Measurements from ENCODE around the gene ZMYND15. TPM values are rescaled to one million over a fixed set of nuclear protein-coding genes. Genes with fewer than 3 reads are reported as not detected.

The ZMYND15 gene
- total RNA-seq, 1 experiment from 2014 or later: 0.42 TPM

DNA sequence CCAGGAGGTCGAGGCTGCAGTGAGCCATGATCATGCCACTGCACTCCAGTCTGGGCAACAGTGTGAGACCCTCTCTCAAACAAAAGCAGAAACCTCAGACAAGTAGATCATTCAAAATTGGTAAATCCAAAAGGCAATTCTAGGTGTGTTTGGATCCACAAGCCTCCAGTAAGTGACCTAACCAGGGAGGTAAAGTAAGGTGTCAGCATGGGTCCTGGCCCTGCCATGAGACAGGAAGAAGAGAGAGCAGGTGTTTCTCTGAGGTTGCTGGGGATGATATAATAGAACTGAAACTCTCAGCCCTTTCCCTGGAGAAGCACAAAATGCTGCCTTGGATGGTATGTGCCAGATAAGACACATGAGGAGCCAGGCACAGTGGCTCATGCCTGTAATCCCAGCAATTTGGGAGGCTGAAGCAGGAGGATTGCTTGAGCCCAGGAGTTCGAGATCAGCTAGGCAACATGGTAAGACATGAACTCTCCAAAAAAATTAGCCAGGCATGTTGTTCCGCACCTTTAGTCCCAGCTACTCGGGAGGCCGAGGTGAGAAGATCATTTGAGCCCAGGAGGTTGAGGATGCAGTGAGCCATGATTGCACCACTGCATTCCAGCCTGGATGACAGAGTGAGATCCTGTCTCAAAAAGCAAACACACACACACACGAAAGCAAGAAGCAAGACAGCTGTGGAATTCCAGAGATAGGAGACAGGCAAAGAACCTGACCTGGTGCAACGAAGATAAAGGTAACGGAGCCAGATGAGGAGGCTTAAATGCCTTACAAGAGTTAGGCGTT is 38.5 kb downstream of the ZMYND15 start:
- Histone ChIP-seq H3K9me3 (ENCODE audit: control insufficient read depth, low read depth, low read length) (no peaks in the 10 kb centered on the region), H3K23me2 (ENCODE audit: insufficient read length, low read depth, low read length, poor library complexity, severe bottlenecking) (no peaks in the 10 kb centered on the region), H4K5ac (ENCODE audit: insufficient read length, low read depth, low read length) (no peak overlapping the region), H4K20me1 (ENCODE audit: control insufficient read depth, insufficient read depth, insufficient read length) (no peaks in the 10 kb centered on the region), H3K27me3 (ENCODE audit: insufficient read depth, low read length) (no peaks in the 10 kb centered on the region; the same call in 1 of the 2 replicates), H3K23ac (ENCODE audit: insufficient read length, low read depth, low read length) (no peak overlapping the region), H2BK12ac (ENCODE audit: insufficient read length, low read depth, low read length) (no peak overlapping the region), H2BK5ac (ENCODE audit: insufficient read length, low read length) (no peak overlapping the region), H2BK20ac (ENCODE audit: low read depth, low read length, poor library complexity, severe bottlenecking) (no peak overlapping the region), H3K4me2 (ENCODE audit: insufficient read depth, insufficient read length, low read length) (no peak overlapping the region), H2BK120ac (ENCODE audit: low read depth, low read length, poor library complexity, severe bottlenecking) (no peak overlapping the region), H3K79me1 (ENCODE audit: insufficient read depth, low read depth, low read length, poor library complexity, severe bottlenecking) (no peaks in the 10 kb centered on the region), H3T11ph (ENCODE audit: low read length) (no peak overlapping the region), H4K91ac (ENCODE audit: insufficient read length, low read depth, low read length) (no peak overlapping the region), H2AFZ (ENCODE audit: low read length) (no peak overlapping the region), H3K56ac (ENCODE audit: insufficient read length, low read depth, low read length) (no peak overlapping the region), H2AK5ac (ENCODE audit: insufficient read length, low read length) (no peak overlapping the region), H3K79me2 (ENCODE audit: insufficient read depth, low read length) (no peaks in the 10 kb centered on the region), H3K9ac (ENCODE audit: extremely low read depth, insufficient read length, low read length) (no peak overlapping the region), H3K4me1 (ENCODE audit: insufficient read depth, low read length) (no peaks in the 10 kb centered on the region), H3K14ac (ENCODE audit: insufficient read depth, low read length) (no peak overlapping the region; the same call in 1 of the 2 replicates), H3K4ac (ENCODE audit: low read depth, low read length) (no peak overlapping the region), H4K8ac (replicated peaks; ENCODE audit: insufficient read length, low read depth, low read length) (no peak overlapping the region), H2BK15ac (ENCODE audit: low read depth, low read length) (no peak overlapping the region), H3K27ac (ENCODE audit: insufficient read length, low read depth, low read length) (no peak overlapping the region), H3K18ac (ENCODE audit: insufficient read length, low read depth, low read length) (no peak overlapping the region)
- Mint-ChIP-seq H3K36me3 (ENCODE audit: insufficient read depth in 1 of 3, low read depth in 3 of 3) (no peaks in the 10 kb centered on the region), H3K4me1 (peaks cover 2 to 3% of the 10 kb centered on the region in 2 experiments; a peak in 1 of 4 replicates), H3K9me3 (no peaks in the 10 kb centered on the region), H3K27me3 (ENCODE audit: low read depth) (peaks cover 52% of the 10 kb centered on the region), H3K27ac (no peak overlapping the region), H3K4me3 (no peak overlapping the region)
- TF ChIP-seq, protein P1, sequence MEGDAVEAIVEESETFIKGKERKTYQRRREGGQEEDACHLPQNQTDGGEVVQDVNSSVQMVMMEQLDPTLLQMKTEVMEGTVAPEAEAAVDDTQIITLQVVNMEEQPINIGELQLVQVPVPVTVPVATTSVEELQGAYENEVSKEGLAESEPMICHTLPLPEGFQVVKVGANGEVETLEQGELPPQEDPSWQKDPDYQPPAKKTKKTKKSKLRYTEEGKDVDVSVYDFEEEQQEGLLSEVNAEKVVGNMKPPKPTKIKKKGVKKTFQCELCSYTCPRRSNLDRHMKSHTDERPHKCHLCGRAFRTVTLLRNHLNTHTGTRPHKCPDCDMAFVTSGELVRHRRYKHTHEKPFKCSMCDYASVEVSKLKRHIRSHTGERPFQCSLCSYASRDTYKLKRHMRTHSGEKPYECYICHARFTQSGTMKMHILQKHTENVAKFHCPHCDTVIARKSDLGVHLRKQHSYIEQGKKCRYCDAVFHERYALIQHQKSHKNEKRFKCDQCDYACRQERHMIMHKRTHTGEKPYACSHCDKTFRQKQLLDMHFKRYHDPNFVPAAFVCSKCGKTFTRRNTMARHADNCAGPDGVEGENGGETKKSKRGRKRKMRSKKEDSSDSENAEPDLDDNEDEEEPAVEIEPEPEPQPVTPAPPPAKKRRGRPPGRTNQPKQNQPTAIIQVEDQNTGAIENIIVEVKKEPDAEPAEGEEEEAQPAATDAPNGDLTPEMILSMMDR (conservative IDR thresholded peaks at IDR 0.05): no peak
- no CpG with 5 or more reads among the region's 9 CpGs for WGBS (ENCODE audit: extremely low coverage, insufficient read length, low lambda C conversion rate)
- DNase-seq: no peak
